ENCODE data around the gene VPS4B. TPM values are rescaled to one million over a fixed set of nuclear protein-coding genes. Genes with fewer than 3 reads are reported as not detected.

Gene VPS4B
- polyA plus RNA-seq, 1 donor from 2014 or later, result 30.5 TPM

DNA sequence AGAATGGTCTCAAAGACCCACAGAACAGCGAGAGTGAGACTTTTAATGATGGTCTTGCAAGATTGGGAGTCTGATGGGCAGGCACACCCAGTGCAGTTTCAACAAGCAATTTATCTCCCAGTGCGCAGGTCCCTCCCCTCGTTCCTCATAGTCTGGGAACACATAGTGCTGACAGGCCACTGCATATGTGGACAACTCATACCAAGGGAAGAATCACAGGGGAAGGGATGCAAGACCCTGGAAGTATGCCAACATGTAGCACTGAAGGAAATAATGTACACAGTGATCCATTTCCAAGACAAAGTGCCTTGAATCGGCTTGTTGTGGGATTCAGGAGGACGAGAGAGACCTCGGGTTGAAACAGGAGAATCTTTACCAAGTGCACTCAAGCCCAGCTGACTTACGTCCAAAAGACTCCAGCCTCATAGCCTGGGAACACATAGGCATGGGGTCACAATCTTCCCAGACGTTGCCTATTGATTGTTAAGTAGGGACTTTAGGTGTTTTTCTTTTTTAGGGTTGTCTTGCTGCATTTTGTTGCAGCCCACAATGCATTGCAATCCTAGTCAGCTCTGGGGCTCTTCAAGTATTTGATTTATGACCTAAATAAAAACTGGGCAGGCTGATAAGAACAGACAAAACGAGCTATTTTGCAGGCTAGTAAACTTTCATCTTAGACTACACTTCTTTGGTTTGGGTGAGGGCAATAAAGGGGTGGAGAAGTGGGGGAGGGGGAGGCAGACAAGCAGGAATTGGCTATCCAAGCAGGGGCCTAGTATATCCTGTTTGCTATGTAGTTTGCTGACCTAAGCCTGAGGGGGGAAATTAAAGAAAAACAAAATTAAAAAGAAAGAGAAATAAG lies 29.8 kb upstream of the VPS4B start:
- H3K9me2 ChIP-seq (ENCODE audit: insufficient read depth, low read length), result no peaks in the 10 kb centered on the region
- H3K4me2 ChIP-seq (ENCODE audit: low read length), result no peak overlapping the region
- no peaks in the 10 kb centered on the region for H3K9me3 ChIP-seq (ENCODE audit: low read length)
- H2AFZ ChIP-seq (ENCODE audit: low read depth, low read length), result no peak overlapping the region
- no peaks in the 10 kb centered on the region for H3K79me2 ChIP-seq (replicated peaks; ENCODE audit: insufficient read depth, low read length)
- no peaks in the 10 kb centered on the region for H3F3A ChIP-seq (ENCODE audit: insufficient read depth, low read length, poor library complexity, severe bottlenecking)
- no peak overlapping the region for H3K27ac ChIP-seq (ENCODE audit: low read length)
- H3K4me3 ChIP-seq (ENCODE audit: low read length), result no peak overlapping the region
- H3K27me3 ChIP-seq (ENCODE audit: insufficient read depth, low read depth, low read length), result no peaks in the 10 kb centered on the region
- H3K36me3 ChIP-seq (ENCODE audit: insufficient read depth, low read length), result no peaks in the 10 kb centered on the region
- H3K9ac ChIP-seq (ENCODE audit: low read length), result no peak overlapping the region
- no peak for TF ChIP-seq EP300 (conservative IDR thresholded peaks at IDR 0.05; ENCODE audit: poor library complexity, severe bottlenecking)
- TF ChIP-seq, protein P1, sequence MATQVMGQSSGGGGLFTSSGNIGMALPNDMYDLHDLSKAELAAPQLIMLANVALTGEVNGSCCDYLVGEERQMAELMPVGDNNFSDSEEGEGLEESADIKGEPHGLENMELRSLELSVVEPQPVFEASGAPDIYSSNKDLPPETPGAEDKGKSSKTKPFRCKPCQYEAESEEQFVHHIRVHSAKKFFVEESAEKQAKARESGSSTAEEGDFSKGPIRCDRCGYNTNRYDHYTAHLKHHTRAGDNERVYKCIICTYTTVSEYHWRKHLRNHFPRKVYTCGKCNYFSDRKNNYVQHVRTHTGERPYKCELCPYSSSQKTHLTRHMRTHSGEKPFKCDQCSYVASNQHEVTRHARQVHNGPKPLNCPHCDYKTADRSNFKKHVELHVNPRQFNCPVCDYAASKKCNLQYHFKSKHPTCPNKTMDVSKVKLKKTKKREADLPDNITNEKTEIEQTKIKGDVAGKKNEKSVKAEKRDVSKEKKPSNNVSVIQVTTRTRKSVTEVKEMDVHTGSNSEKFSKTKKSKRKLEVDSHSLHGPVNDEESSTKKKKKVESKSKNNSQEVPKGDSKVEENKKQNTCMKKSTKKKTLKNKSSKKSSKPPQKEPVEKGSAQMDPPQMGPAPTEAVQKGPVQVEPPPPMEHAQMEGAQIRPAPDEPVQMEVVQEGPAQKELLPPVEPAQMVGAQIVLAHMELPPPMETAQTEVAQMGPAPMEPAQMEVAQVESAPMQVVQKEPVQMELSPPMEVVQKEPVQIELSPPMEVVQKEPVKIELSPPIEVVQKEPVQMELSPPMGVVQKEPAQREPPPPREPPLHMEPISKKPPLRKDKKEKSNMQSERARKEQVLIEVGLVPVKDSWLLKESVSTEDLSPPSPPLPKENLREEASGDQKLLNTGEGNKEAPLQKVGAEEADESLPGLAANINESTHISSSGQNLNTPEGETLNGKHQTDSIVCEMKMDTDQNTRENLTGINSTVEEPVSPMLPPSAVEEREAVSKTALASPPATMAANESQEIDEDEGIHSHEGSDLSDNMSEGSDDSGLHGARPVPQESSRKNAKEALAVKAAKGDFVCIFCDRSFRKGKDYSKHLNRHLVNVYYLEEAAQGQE (IDR thresholded peaks at IDR 0.05; ENCODE audit: borderline replicate concordance), result no peak
- TF ChIP-seq MXI1 (conservative IDR thresholded peaks at IDR 0.05; ENCODE audit: poor library complexity, severe bottlenecking), result no peak
- no peak for TF ChIP-seq POLR2AphosphoS5 (IDR thresholded peaks at IDR 0.05)
- TF ChIP-seq RAD21 (conservative IDR thresholded peaks at IDR 0.05), result no peak
- no peak for TF ChIP-seq EZH2 (IDR thresholded peaks at IDR 0.05; ENCODE audit: borderline replicate concordance, insufficient read depth, low read length, poor library complexity, severe bottlenecking)
- TF ChIP-seq, protein P2, sequence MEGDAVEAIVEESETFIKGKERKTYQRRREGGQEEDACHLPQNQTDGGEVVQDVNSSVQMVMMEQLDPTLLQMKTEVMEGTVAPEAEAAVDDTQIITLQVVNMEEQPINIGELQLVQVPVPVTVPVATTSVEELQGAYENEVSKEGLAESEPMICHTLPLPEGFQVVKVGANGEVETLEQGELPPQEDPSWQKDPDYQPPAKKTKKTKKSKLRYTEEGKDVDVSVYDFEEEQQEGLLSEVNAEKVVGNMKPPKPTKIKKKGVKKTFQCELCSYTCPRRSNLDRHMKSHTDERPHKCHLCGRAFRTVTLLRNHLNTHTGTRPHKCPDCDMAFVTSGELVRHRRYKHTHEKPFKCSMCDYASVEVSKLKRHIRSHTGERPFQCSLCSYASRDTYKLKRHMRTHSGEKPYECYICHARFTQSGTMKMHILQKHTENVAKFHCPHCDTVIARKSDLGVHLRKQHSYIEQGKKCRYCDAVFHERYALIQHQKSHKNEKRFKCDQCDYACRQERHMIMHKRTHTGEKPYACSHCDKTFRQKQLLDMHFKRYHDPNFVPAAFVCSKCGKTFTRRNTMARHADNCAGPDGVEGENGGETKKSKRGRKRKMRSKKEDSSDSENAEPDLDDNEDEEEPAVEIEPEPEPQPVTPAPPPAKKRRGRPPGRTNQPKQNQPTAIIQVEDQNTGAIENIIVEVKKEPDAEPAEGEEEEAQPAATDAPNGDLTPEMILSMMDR (IDR thresholded peaks at IDR 0.05; ENCODE audit: poor library complexity, severe bottlenecking), result no peak
- TF ChIP-seq TAF1 (IDR thresholded peaks at IDR 0.05; ENCODE audit: low read depth), result no peak
- H4K20me1 ChIP-seq (ENCODE audit: insufficient read depth), result no peaks in the 10 kb centered on the region

DNA sequence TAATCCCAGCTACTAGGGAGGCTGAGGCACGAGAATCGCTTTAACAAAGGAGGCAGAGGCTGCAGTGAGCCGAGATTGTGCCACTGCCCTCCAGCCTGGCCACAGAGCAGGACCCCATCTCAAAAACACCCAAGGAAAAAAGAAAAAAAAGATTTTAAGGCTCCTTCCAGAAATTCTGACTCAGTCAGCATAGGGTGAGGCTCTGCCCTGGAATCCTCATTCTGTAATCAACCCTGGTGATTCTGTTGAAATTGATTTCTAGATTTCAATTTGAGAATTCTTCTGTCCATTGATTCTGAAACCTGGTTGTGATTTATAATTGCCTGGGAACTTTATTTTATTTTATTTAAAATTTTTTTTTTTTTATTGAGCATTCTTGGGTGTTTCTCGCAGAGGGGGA lies 27.1 kb upstream of the VPS4B start:
- no peaks in the 10 kb centered on the region for H3K27me3 ChIP-seq (ENCODE audit: insufficient read depth, low read depth, low read length)

More for the DNA sequence above, 27.1 kb upstream of the VPS4B start:
- H3K9me2 ChIP-seq (ENCODE audit: insufficient read depth, low read length), result no peaks in the 10 kb centered on the region
- no peaks in the 10 kb centered on the region for H3K36me3 ChIP-seq (ENCODE audit: insufficient read depth, low read length)
- H4K20me1 ChIP-seq (ENCODE audit: insufficient read depth), result no peaks in the 10 kb centered on the region
- no peak overlapping the region for H2AFZ ChIP-seq (ENCODE audit: low read depth, low read length)
- H3K4me3 ChIP-seq (ENCODE audit: low read length), result no peak overlapping the region
- no peak overlapping the region for H3K9ac ChIP-seq (ENCODE audit: low read length)
- H3F3A ChIP-seq (ENCODE audit: insufficient read depth, low read length, poor library complexity, severe bottlenecking), result no peaks in the 10 kb centered on the region
- H3K27ac ChIP-seq (ENCODE audit: low read length), result no peak overlapping the region
- H3K4me2 ChIP-seq (ENCODE audit: low read length), result no peak overlapping the region
- no peaks in the 10 kb centered on the region for H3K79me2 ChIP-seq (replicated peaks; ENCODE audit: insufficient read depth, low read length)
- H3K9me3 ChIP-seq (ENCODE audit: low read length), result no peaks in the 10 kb centered on the region
- TF ChIP-seq SMC3 (conservative IDR thresholded peaks at IDR 0.05; ENCODE audit: poor library complexity), result no peak
- TF ChIP-seq EZH2 (IDR thresholded peaks at IDR 0.05; ENCODE audit: borderline replicate concordance, insufficient read depth, low read length, poor library complexity, severe bottlenecking), result no peak
- TF ChIP-seq, protein P1 (IDR thresholded peaks at IDR 0.05; ENCODE audit: borderline replicate concordance), result no peak
- TF ChIP-seq POLR2AphosphoS5 (IDR thresholded peaks at IDR 0.05), result no peak
- no peak for TF ChIP-seq RAD21 (conservative IDR thresholded peaks at IDR 0.05)
- TF ChIP-seq TAF1 (IDR thresholded peaks at IDR 0.05; ENCODE audit: low read depth), result no peak
- TF ChIP-seq, protein P2 (IDR thresholded peaks at IDR 0.05; ENCODE audit: poor library complexity, severe bottlenecking), result no peak
- TF ChIP-seq MXI1 (conservative IDR thresholded peaks at IDR 0.05; ENCODE audit: poor library complexity, severe bottlenecking), result no peak
- no peak for TF ChIP-seq EP300 (conservative IDR thresholded peaks at IDR 0.05; ENCODE audit: poor library complexity, severe bottlenecking)

Measured in neural cell (in vitro differentiated cells).